ENCODE data around the gene JMY.
"Not testable (repeated sequence)": the region's sequence is repeated elsewhere in the genome, so short reads cannot be mapped to it uniquely, and the experiment has no call there.

DNA sequence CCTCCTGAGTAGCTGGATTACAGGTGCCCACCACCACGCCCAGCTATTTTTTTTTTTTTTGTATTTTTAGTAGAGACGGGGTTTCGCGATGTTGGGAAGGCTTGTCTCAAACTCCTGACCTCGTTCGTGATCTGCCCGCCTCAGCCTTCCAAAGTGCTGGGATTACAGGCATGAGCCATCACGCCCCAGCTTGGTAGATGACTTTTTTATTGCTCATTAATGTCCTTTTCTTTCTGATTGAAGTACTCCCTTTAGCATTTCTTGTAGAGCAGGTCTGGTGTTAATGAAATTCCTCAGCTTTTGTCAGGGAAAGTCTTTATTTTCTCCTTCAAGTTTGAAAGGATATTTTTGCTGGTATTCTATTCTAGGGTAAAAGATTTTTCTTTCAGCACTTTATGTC lies 18.1 kb downstream of the JMY start:
- not testable (repeated sequence) for TF ChIP-seq JUNB (IDR thresholded peaks at IDR 0.05); POLR2AphosphoS2 (conservative IDR thresholded peaks at IDR 0.05; ENCODE audit: low read length); POLR2A (IDR thresholded peaks at IDR 0.05; ENCODE audit: low read length)
- TF ChIP-seq, protein P1, sequence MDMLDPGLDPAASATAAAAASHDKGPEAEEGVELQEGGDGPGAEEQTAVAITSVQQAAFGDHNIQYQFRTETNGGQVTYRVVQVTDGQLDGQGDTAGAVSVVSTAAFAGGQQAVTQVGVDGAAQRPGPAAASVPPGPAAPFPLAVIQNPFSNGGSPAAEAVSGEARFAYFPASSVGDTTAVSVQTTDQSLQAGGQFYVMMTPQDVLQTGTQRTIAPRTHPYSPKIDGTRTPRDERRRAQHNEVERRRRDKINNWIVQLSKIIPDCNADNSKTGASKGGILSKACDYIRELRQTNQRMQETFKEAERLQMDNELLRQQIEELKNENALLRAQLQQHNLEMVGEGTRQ (IDR thresholded peaks at IDR 0.05) = not testable (repeated sequence)

All from A549 (cell line).